ENCODE results near the gene BCAP31.
"Not testable (repeated sequence)": the region's sequence is repeated elsewhere in the genome, so short reads cannot be mapped to it uniquely, and the experiment has no call there.

The BCAP31 gene

DNA sequence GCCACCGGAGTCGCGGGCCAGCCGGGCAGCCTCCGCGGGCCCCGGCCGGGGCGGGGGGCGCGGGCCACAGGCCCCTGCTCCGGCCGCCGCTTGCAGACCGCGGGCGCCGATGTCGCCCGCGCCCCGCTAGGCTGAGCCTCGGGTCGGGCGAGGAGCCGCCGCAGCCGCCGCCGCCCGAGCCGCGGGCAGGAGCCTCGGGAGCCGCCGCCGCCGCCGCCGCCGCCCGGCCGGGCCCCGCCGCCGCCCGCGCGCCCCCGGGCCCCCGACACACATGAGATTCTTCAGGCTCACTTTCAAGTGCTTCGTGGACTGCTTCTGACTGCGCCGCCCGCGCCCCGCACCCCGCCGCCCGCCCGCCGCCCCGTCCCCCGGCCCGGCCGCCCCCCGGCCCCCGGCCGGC lies 36.1 kb downstream of the BCAP31 start:
- TF ChIP-seq, protein P1, sequence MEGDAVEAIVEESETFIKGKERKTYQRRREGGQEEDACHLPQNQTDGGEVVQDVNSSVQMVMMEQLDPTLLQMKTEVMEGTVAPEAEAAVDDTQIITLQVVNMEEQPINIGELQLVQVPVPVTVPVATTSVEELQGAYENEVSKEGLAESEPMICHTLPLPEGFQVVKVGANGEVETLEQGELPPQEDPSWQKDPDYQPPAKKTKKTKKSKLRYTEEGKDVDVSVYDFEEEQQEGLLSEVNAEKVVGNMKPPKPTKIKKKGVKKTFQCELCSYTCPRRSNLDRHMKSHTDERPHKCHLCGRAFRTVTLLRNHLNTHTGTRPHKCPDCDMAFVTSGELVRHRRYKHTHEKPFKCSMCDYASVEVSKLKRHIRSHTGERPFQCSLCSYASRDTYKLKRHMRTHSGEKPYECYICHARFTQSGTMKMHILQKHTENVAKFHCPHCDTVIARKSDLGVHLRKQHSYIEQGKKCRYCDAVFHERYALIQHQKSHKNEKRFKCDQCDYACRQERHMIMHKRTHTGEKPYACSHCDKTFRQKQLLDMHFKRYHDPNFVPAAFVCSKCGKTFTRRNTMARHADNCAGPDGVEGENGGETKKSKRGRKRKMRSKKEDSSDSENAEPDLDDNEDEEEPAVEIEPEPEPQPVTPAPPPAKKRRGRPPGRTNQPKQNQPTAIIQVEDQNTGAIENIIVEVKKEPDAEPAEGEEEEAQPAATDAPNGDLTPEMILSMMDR (IDR thresholded peaks at IDR 0.05; ENCODE audit: low read depth, low read length, missing control alignments): no peak
- DNase-seq (ENCODE audit: low read depth): no peak
- H3K4me3 ChIP-seq (ENCODE audit: low read depth, low read length): no peak overlapping the region

DNA sequence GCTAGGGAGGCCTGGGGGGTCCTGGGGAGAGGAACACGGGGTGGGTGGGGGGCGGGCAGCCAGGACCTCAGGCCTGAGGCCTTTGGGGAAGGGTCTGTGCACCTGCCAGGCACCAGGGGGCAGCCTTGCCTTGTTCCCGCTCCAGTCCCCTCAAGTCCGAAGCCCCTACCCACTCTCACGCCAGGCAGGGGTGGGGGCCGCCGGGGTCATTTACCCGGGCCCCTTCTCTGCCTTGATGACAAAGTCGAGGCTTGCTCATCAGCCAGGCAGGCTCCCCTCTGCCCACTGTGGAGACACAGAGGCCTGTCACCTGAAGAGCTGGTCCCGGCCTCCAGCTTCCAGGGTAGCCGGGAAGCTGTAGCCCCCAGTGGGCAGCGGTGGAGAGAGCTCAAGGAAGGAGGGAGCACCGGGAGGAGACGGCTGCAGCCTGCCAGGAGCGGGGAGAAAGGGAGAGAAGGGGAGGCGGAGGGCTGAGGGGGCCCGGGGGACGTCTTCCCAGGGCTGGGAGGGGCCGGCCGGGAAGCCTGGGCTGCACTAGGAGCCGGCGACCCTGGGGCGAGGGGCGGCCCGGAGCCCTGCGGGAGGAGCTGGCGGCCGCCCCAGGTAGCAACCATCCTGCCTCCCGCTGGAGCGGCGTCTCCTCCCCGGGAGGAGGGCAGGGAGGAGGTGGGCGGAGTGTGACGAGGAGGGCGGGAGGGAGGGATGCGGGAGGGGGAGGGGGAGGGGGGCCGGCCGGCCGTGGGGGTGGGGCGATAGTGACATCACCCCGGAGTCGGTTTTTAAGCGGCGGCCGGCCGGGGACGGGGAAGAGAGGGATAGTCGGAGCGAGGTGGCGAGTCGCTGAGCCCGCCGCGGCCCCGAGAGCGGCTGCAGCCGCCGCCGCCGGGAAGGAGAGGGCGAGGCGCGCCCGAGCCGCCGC lies 36.8 kb downstream of the BCAP31 start, which contains the start of gene SLC6A8:
Gene SLC6A8 (plus strand): TSS at position 806 of the 919 bp plus-strand sequence. CDS start 649 bp downstream, outside the sequence.
- no peak within 1 kb of the TSS for H3K4me3 ChIP-seq (ENCODE audit: low read depth, low read length)
- TF ChIP-seq, protein P1 (IDR thresholded peaks at IDR 0.05; ENCODE audit: low read depth, low read length, missing control alignments): peak; percentile 42
- DNase-seq (ENCODE audit: low read depth): no peak

DNA sequence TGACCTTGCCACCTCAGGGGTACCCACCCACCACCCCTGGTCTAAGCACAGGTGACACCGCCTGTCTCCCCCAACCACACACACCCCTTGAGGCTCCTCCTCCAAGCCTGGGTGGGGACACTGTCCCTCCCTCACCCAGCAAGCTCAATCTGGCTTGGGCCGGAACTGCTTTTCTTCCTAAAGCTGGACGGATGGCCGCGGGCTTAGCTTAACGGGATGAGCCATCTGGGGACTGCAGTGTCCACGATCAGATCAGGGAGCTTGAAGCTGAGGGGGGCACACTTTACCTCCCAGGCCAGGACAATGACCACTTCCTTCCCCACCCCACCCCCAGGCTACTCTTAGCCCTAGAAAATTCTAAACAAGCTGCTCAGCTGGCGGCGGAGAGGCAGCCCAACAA lies 37.5 kb downstream of the BCAP31 start:
- no peak for DNase-seq (ENCODE audit: low read depth)
- H3K4me3 ChIP-seq (ENCODE audit: low read depth, low read length): no peak overlapping the region
- TF ChIP-seq, protein P1 (IDR thresholded peaks at IDR 0.05; ENCODE audit: low read depth, low read length, missing control alignments): no peak

DNA sequence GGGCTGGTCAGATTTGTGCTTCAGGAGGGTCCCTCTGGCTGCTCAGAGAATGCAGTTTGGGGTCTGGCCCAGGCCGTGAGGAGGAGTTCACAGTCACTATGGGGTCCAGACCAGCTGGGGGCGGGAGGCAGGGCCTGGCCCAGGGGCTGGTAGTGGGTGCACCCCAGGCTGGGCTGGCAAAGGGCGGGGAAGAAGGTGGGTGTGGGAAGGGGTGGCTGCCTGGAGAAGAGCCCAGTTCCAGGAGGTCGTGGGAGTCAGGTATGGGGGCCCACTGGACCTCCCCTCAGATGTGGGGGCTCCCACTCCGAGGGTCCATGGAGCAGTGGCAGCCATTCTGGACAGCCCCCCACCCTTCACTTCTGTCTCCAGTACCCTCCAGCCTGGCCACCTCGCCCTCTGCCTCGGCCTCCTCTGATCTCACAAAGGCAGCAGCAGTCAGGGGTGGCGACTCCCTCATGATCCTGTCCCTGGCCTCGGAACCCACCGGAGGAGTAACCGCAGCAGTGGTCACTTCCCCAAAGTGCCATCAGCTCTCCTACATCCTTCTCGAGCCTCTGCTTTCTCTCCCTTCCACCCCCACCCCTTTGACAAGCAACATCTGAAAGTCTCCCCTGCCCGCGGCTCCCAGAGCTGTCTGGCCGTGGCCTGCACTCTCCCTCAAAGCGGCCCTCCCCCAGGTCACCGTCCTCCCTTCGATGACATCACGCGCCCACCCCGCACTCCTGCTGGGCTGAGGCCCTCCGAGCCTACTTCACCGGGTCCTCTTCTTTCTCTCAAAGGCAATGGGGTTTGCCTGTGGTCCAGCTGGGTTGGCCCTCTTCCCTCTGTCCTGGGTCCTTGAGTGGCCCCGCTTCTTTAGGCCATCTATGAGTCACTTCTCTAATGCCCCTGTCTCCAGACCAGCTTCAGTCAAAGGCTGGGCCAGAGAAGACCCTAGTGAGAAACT lies 38.2 kb downstream of the BCAP31 start:
- DNase-seq (ENCODE audit: low read depth): no peak
- no peak overlapping the region for H3K4me3 ChIP-seq (ENCODE audit: low read depth, low read length)
- TF ChIP-seq, protein P1 (IDR thresholded peaks at IDR 0.05; ENCODE audit: low read depth, low read length, missing control alignments): no peak

DNA sequence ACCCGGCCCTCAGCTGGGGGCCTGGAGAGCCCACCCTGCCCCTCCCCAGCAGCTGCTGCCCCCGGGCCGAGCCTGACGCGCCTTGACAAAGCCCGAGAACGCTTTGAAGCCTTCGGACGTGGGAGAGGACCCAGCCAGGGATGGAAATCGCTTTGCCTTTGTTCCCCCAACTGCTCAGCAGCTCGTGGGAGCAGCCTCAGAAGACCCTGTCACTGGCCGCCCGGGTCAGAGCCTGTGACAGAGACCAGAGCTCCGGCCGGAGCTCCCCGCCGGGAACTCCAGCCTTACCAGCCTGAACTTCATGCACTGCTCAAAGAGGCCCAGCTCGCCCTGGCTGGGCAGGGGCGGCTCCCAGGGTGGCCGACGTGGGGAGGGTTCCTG lies 39.0 kb downstream of the BCAP31 start:
- TF ChIP-seq, protein P1 (IDR thresholded peaks at IDR 0.05; ENCODE audit: low read depth, low read length, missing control alignments): no peak
- H3K4me3 ChIP-seq (ENCODE audit: low read depth, low read length): no peak overlapping the region
- DNase-seq (ENCODE audit: low read depth): no peak

DNA sequence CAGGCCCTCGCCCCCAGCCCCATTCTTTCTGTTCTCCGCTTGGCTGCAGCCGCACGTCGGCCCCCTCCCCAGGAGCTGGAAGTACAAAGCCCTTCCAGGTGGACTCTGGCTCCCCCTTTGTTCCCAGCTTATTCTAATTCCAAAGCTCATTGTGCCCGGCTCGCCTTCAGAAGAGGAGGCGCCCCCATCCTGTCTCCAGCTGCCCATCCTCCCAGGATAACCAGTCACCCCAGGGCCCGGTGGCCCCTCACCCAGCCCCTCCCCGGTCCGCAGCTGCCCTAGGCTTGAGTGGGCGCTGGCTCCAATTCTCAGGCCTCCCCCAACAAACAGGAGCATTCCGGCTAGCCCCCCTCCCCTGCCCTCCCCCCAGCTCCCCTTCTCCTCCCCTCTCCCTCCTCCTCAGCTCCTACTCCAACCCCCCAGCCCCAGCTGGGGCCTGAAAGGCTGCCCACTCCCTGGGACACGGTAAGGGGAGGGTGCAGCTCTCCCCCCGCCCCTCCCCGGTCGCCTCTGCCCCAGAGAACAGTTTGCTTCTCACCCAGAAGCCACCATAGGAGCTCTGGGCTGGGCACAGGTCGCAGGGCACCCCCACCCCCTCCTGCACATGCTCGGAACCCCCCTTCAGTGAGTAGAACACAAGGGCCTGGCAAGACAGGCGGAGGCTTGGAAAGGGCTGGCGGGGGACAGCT lies 39.6 kb downstream of the BCAP31 start:
- TF ChIP-seq, protein P1 (IDR thresholded peaks at IDR 0.05; ENCODE audit: low read depth, low read length, missing control alignments): no peak
- DNase-seq (ENCODE audit: low read depth): no peak
- H3K4me3 ChIP-seq (ENCODE audit: low read depth, low read length): no peak overlapping the region

DNA sequence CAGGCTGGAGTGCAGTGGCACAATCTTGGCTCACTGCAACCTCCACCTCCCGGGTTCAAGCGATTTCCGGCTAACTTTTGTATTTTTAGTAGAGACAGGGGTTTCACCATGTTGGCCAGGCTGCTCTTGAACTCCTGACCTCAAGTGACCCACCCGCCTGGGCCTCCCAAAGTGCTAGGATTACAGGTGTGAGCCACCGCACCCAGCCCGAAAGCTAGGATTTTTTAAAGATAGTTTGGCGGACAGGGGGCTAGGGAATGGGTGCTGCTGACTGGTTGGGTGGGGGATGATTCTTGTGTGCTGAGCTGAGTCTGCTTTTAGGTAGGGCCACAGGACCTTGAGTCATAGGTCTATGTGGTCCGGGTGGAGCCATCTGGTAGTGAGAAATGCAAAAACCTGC lies 40.7 kb downstream of the BCAP31 start:
- not testable (repeated sequence) for DNase-seq (ENCODE audit: low read depth); H3K4me3 ChIP-seq (ENCODE audit: low read depth, low read length)

All from GM12864 (cell line).